NCI-H524 (cell line): ENCODE measurements around the gene COX7C.

Experiments used
- DNase-seq, 2 experiments: peaks; one replicate each; lab custom pipeline; 2025; lab: John Stamatoyannopoulos, UW

Gene COX7C

DNA sequence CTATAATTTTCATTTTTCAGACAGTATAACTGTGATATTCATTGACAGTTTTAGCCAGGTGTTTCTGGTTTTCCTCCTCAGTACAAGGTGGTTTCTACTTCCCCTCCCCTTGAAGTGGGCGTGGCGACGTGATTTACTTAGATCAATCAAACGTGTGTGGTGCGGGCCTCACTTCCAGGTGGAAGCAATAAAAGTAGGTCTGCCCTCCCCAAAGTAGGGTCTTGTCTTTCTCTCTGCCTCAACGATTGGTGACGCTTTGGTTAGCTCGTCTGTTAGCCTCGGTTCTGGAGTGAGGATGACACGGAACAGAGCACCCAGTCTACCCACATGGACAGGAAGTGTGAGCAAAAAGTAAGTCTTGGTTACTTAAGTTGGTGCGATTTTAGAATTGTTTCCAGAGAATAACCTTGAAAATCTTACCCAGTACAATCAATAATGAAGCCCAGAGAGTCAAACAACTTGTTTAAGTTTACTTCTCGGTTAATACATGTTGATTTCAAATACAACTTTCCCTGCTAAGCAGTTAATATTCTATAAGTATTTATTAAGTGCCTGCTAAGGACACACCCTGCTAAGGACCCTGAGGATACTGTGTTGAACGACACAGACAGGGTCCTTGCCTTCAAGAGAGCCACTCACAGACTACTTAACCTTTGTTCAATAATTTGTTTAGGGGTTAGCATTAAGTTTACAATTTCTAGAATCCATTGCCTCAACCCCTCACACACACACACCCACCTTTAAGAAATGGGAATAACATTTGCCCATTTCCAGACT lies 48.4 kb downstream of the COX7C start:
- DNase-seq = no peak

DNA sequence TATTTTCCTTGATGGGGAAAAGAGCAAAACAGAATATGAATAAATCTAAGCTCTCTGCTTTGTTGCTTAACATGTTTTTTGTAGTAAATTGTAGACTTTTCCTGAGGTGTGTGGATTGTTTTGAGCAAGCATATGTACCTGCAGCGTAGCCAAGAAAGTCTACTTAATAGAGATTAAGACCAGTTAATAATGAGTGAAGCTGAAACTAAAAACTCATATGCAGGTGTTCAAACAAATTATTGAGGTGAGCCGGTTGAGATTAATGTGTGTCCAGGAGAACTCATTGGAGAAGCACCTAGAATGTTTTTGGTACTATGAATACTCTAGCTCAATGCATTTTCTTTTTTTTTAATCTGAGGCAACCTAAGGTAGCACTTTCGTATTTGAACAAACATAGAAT lies 49.2 kb downstream of the COX7C start:
- DNase-seq = peak in 1 of 2 experiments; percentile 28
